K562 (cell line): ENCODE results near the gene ANKRD23. TPM values are rescaled to one million over a fixed set of nuclear protein-coding genes. Genes with fewer than 3 reads are reported as not detected.
A peak's percentile ranks its signal among the peaks of the same experiment; 100 is the strongest.

Experiments used
- CC2D1A ChIP-seq: fragments of 450-650 bp; IDR thresholded peaks from 2 replicates; pipeline ENCODE4 v1.6.1; 2017; ENCODE audit warnings: mild to moderate bottlenecking
- DACH1 ChIP-seq: fragments of 450-650 bp; IDR thresholded peaks from 2 replicates; pipeline ENCODE4 v1.6.1; 2018; ENCODE audit not compliant: partially characterized antibody
- EZH2 ChIP-seq: IDR thresholded peaks from 2 replicates; pipeline ENCODE4 v1.6.1; 2012; ENCODE audit warnings: low read depth, mild to moderate bottlenecking, inconsistent platforms, low read length, borderline replicate concordance
- GABPB2 ChIP-seq: fragments of 250-450 bp; sonication (Bioruptor Pico); conservative IDR thresholded peaks from 2 replicates; pipeline ENCODE4 v1.5.1; 2021; ENCODE audit warnings: mild to moderate bottlenecking
- GATA2 ChIP-seq: sonication (generic); formaldehyde crosslinking; IDR thresholded peaks from 2 replicates; pipeline ENCODE4 v1.4.0; 2020; ENCODE audit warnings: mild to moderate bottlenecking, missing genetic modification reagents
- HOXB6 ChIP-seq: fragments of 250-450 bp; sonication (Bioruptor Pico); IDR thresholded peaks from 2 replicates; pipeline ENCODE4 v1.5.1; 2022; ENCODE audit warnings: mild to moderate bottlenecking, borderline replicate concordance
- ILK ChIP-seq: fragments of 450-650 bp; IDR thresholded peaks from 2 replicates; pipeline ENCODE4 v1.6.1; 2016; ENCODE audit warnings: missing genetic modification characterization, low read depth, mild to moderate bottlenecking, missing compliant biosample characterization, moderate library complexity, borderline replicate concordance
- JUND ChIP-seq, 2 experiments: IDR thresholded peaks; 2 replicates in 1 of 2; 3 replicates in 1 of 2; pipeline ENCODE4 v1.6.1; 2011; ENCODE audit warnings: borderline replicate concordance in 2 of 2, low read depth in 2 of 2, low read length in 2 of 2, improper control_type of control experiment in 1 of 2, missing biosample characterization in 1 of 2, missing genetic modification characterization in 1 of 2, missing genetic modification reagents in 1 of 2
- KDM4B ChIP-seq, 2 experiments: fragments of 450-650 bp in 1 of 2; sonication (generic) in 1 of 2; IDR thresholded peaks; 2 replicates each; pipeline ENCODE4 v1.6.1; 2016 to 2017; ENCODE audit warnings: borderline replicate concordance in 2 of 2, antibody characterized with exemption in 1 of 2, low read depth in 1 of 2, mild to moderate bottlenecking in 1 of 2
- PHF20 ChIP-seq: fragments of 450-650 bp; IDR thresholded peaks from 2 replicates; pipeline ENCODE4 v1.6.1; 2018; ENCODE audit not compliant: partially characterized antibody
- RBBP5 ChIP-seq: fragments of 200-600 bp; sonication (generic); IDR thresholded peaks from 2 replicates; pipeline ENCODE4 v1.6.1; 2012; ENCODE audit warnings: borderline replicate concordance, mild to moderate bottlenecking, low read length, control low read depth, inconsistent platforms; ENCODE audit not compliant: insufficient read depth, poor library complexity, severe bottlenecking
- SMARCA4 ChIP-seq: fragments of 450-650 bp; IDR thresholded peaks from 2 replicates; pipeline ENCODE4 v1.6.1; 2016
- STAG1 ChIP-seq: sonication (generic); formaldehyde crosslinking; IDR thresholded peaks from 2 replicates; pipeline ENCODE4 v1.5.0; 2020; ENCODE audit warnings: missing genetic modification reagents, borderline replicate concordance
- ZEB2 ChIP-seq: fragments of 450-650 bp; IDR thresholded peaks from 2 replicates; pipeline ENCODE4 v1.6.1; 2016
- ZNF134 ChIP-seq: fragments of 250-450 bp; sonication (Bioruptor Pico); conservative IDR thresholded peaks from 2 replicates; pipeline ENCODE4 v1.4.0; 2020
- polyA plus RNA-seq, 8 experiments: library from polyadenylated mRNA; depleted of rRNA in 4 of 8; stranded (reverse) in 5 of 8; unstranded in 3 of 8; fragments of >200 nt; fragmentation: Nextera tagmentation in 2 of 8; fragmentation: Illumina TruSeq in 1 of 8; extraction: Ambion mirVana in 2 of 8; extraction: Trizol in 1 of 8; gene quantifications; 2 replicates each; pipeline versions ENCODE4 v1.2.1 to v1.2.3, GENCODE V29; 2011 to 2014; ENCODE audit warnings: inconsistent platforms in 1 of 8, missing spikeins in 1 of 8
- total RNA-seq, 7 experiments: library from RNA; depleted of rRNA in 6 of 7; stranded (reverse); fragments of >200 nt in 6 of 7; fragmentation: Illumina TruSeq in 2 of 7; extraction: Trizol in 2 of 7; gene quantifications; 2 replicates each; pipeline versions ENCODE4 v1.2.1 to v1.2.3, GENCODE V29; 2011 to 2021; ENCODE audit warnings: low replicate concordance in 1 of 7
- TF ChIP-seq, protein P1 (sequence below): fragments of 450-650 bp; IDR thresholded peaks from 2 replicates; pipeline ENCODE4 v1.6.1; 2018; ENCODE audit not compliant: partially characterized antibody
- TF ChIP-seq, protein P2 (sequence below): IDR thresholded peaks from 2 replicates; pipeline ENCODE4 v1.6.1; 2016; ENCODE audit warnings: missing genetic modification characterization, missing compliant biosample characterization
- TF ChIP-seq, protein P3 (sequence below): fragments of 250-450 bp; sonication (Bioruptor Pico); IDR thresholded peaks from 2 replicates; pipeline ENCODE4 v1.8.0; 2022; ENCODE audit warnings: inconsistent platforms, mild to moderate bottlenecking, moderate library complexity, borderline replicate concordance
- TF ChIP-seq, protein P4 (sequence below): sonication (generic); formaldehyde crosslinking; IDR thresholded peaks from 2 replicates; pipeline ENCODE4 v1.8.1; 2023; ENCODE audit warnings: mild to moderate bottlenecking, missing genetic modification reagents

The ANKRD23 gene
- total and polyA plus RNA-seq, 9 of the 15 experiments (the other 6 are each of a cell fraction or from before 2014, with no cell fraction given) = 0.32 to 4.8 (median 2.8) TPM

DNA sequence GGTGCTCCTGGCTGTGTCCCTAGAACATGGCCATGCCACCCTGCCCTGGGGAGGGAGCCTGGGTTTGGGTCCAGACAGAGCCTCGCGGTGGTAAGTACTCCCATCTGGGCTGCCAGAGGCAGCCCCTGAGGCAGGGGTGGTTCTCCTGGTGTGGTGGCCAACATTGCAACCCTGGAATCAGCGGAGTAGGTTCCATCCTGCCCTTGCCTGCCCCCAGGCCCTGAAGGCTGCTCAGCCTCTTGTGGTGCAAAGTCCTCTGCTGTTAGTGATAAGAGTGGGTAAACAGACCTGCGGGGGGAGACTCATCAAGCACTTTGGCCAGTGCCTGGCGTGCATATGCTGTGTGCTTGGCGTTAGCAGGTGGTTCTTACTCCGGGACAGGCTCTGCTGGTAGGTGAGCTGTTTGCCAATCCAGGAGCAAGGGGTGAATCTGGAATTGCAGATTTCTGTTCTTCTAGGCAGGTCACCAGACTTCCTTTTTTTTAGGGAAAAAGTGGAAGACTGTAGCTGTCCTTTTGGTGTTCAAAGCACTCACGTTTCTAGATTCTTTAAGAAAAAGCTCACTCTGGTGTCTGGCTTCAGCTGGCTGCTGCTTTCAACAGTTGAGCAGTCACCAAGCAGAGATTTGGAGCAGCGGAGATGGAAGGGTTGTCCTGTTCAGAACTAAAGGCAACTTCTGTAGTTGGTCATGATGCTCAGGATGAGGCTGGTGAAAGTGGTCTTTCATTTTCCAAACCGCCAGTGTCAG, 24.5 kb downstream of the ANKRD23 start (continued):
- TF ChIP-seq JUND (IDR thresholded peaks at IDR 0.05; ENCODE audit: borderline replicate concordance, low read depth, low read length) (peak; percentile 33; the same call in 1 of the 2 replicates), JUND (tag; IDR thresholded peaks at IDR 0.05; ENCODE audit: borderline replicate concordance, low read depth, low read length) (no peak), PHF20 (no peak), ZEB2 (no peak), ILK (no peak), CC2D1A (no peak), ZNF134 (no peak), EZH2 (no peak), HOXB6 (no peak), GABPB2 (CRISPR knock-in tag) (no peak), SMARCA4 (peak; percentile 70), RBBP5 (no peak), GATA2 (peak; percentile 78), STAG1 (CRISPR knock-in tag) (no peak), DACH1 (no peak), KDM4B (IDR thresholded peaks at IDR 0.05; ENCODE audit: borderline replicate concordance in 2 of 2, low read depth in 1 of 2) (no peak)
- TF ChIP-seq, protein P1, sequence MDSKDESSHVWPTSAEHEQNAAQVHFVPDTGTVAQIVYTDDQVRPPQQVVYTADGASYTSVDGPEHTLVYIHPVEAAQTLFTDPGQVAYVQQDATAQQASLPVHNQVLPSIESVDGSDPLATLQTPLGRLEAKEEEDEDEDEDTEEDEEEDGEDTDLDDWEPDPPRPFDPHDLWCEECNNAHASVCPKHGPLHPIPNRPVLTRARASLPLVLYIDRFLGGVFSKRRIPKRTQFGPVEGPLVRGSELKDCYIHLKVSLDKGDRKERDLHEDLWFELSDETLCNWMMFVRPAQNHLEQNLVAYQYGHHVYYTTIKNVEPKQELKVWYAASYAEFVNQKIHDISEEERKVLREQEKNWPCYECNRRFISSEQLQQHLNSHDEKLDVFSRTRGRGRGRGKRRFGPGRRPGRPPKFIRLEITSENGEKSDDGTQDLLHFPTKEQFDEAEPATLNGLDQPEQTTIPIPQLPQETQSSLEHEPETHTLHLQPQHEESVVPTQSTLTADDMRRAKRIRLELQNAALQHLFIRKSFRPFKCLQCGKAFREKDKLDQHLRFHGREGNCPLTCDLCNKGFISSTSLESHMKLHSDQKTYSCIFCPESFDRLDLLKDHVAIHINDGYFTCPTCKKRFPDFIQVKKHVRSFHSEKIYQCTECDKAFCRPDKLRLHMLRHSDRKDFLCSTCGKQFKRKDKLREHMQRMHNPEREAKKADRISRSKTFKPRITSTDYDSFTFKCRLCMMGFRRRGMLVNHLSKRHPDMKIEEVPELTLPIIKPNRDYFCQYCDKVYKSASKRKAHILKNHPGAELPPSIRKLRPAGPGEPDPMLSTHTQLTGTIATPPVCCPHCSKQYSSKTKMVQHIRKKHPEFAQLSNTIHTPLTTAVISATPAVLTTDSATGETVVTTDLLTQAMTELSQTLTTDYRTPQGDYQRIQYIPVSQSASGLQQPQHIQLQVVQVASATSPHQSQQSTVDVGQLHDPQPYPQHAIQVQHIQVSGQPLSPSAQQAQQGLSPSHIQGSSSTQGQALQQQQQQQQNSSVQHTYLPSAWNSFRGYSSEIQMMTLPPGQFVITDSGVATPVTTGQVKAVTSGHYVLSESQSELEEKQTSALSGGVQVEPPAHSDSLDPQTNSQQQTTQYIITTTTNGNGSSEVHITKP = peak; percentile 68
- TF ChIP-seq, protein P2, sequence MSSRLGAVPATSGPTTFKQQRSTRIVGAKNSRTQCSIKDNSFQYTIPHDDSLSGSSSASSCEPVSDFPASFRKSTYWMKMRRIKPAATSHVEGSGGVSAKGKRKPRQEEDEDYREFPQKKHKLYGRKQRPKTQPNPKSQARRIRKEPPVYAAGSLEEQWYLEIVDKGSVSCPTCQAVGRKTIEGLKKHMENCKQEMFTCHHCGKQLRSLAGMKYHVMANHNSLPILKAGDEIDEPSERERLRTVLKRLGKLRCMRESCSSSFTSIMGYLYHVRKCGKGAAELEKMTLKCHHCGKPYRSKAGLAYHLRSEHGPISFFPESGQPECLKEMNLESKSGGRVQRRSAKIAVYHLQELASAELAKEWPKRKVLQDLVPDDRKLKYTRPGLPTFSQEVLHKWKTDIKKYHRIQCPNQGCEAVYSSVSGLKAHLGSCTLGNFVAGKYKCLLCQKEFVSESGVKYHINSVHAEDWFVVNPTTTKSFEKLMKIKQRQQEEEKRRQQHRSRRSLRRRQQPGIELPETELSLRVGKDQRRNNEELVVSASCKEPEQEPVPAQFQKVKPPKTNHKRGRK (tag) = no peak
- TF ChIP-seq, protein P3, sequence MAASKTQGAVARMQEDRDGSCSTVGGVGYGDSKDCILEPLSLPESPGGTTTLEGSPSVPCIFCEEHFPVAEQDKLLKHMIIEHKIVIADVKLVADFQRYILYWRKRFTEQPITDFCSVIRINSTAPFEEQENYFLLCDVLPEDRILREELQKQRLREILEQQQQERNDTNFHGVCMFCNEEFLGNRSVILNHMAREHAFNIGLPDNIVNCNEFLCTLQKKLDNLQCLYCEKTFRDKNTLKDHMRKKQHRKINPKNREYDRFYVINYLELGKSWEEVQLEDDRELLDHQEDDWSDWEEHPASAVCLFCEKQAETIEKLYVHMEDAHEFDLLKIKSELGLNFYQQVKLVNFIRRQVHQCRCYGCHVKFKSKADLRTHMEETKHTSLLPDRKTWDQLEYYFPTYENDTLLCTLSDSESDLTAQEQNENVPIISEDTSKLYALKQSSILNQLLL (CRISPR knock-in tag) = no peak
- TF ChIP-seq, protein P4, sequence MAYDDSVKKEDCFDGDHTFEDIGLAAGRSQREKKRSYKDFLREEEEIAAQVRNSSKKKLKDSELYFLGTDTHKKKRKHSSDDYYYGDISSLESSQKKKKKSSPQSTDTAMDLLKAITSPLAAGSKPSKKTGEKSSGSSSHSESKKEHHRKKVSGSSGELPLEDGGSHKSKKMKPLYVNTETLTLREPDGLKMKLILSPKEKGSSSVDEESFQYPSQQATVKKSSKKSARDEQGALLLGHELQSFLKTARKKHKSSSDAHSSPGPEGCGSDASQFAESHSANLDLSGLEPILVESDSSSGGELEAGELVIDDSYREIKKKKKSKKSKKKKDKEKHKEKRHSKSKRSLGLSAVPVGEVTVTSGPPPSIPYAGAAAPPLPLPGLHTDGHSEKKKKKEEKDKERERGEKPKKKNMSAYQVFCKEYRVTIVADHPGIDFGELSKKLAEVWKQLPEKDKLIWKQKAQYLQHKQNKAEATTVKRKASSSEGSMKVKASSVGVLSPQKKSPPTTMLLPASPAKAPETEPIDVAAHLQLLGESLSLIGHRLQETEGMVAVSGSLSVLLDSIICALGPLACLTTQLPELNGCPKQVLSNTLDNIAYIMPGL (CRISPR knock-in tag) = no peak
